Chondrocyte (in vitro differentiated cells): ENCODE results near the gene AP5S1. TPM values are rescaled to one million over a fixed set of nuclear protein-coding genes. Genes with fewer than 3 reads are reported as not detected.

Source experiments
- DNase-seq: peaks from one replicate; pipeline ENCODE4 v3.0.0; 2021; ENCODE audit warnings: mixed read lengths, low spot score
- H3K27ac Mint-ChIP-seq: one replicate; pipeline ENCODE4 v1.8.0; 2021; ENCODE audit warnings: mild to moderate bottlenecking, moderate library complexity, mixed read lengths; ENCODE audit not compliant: unreplicated experiment
- H3K27me3 Mint-ChIP-seq: 2 replicates; pipeline ENCODE4 v1.8.0; 2021; ENCODE audit warnings: low read depth, mixed read lengths
- H3K36me3 Mint-ChIP-seq: 2 replicates; pipeline ENCODE4 v1.8.0; 2021; ENCODE audit warnings: low read depth, mixed read lengths
- H3K4me1 Mint-ChIP-seq: 2 replicates; pipeline ENCODE4 v1.8.0; 2021; ENCODE audit warnings: low read depth, mild to moderate bottlenecking, mixed read lengths
- H3K4me3 Mint-ChIP-seq: one replicate; pipeline ENCODE4 v1.8.0; 2021; ENCODE audit warnings: mild to moderate bottlenecking, moderate library complexity, mixed read lengths; ENCODE audit not compliant: unreplicated experiment
- H3K9me3 Mint-ChIP-seq: 2 replicates; pipeline ENCODE4 v1.8.0; 2021; ENCODE audit warnings: low read depth, mixed read lengths
- CTCF ChIP-seq: fragments of 200-600 bp; sonication (generic); IDR thresholded peaks from 2 replicates; pipeline ENCODE4 v1.5.0; 2021; ENCODE audit warnings: antibody characterized with exemption, mild to moderate bottlenecking, moderate library complexity
- total RNA-seq: library from RNA; stranded (reverse); gene quantifications from 3 replicates; pipeline ENCODE4 v1.2.1, GENCODE V29; 2021

Gene AP5S1
- total RNA-seq, 1 donor from 2014 or later = 17.9 TPM

- Mint-ChIP-seq H3K36me3 (no peaks in the 10 kb centered on the region), H3K9me3 (no peaks in the 10 kb centered on the region), H3K4me3 (peak overlapping the region; percentile 69), H3K27ac (no peak overlapping the region), H3K27me3 (no peaks in the 10 kb centered on the region), H3K4me1 (peaks cover 31% of the 10 kb centered on the region)
- peak; percentile 39 for TF ChIP-seq CTCF
- DNase-seq = no peak
Measured at GRCh38 chr20:3777716-3778629, 42.4 kb upstream of the AP5S1 start.

GRCh38 chr20:3778976-3779375 lies 41.4 kb upstream of the AP5S1 start:
- no peak for TF ChIP-seq CTCF
- H3K4me3 Mint-ChIP-seq = no peak overlapping the region
- no peak for DNase-seq
- H3K4me1 Mint-ChIP-seq = peaks cover 39% of the 10 kb centered on the region
- H3K36me3 Mint-ChIP-seq = no peaks in the 10 kb centered on the region
- no peaks in the 10 kb centered on the region for H3K27me3 Mint-ChIP-seq
- H3K9me3 Mint-ChIP-seq = no peaks in the 10 kb centered on the region
- no peak overlapping the region for H3K27ac Mint-ChIP-seq

- peaks cover 54% of the 10 kb centered on the region for H3K4me1 Mint-ChIP-seq
- TF ChIP-seq CTCF = peak; percentile 80
- H3K27ac Mint-ChIP-seq = peak within 1 kb of the TSS; percentile 71
- H3K4me3 Mint-ChIP-seq = peak within 1 kb of the TSS; percentile 57
- no peak for DNase-seq
- no peaks in the 10 kb centered on the region for H3K9me3 Mint-ChIP-seq
- H3K36me3 Mint-ChIP-seq = no peaks in the 10 kb centered on the region
- no peaks in the 10 kb centered on the region for H3K27me3 Mint-ChIP-seq
Measured at GRCh38 chr20:3781153-3781910, 39.0 kb upstream of the AP5S1 start, which contains the start of gene SPEF1. Gene SPEF1 (minus strand): TSS chr20:3781448. CDS start chr20:3781287, 161 bp downstream.

GRCh38 chr20:3782597-3782996 lies 37.8 kb upstream of the AP5S1 start:
- H3K9me3 Mint-ChIP-seq = no peaks in the 10 kb centered on the region
- H3K4me3 Mint-ChIP-seq = no peak overlapping the region
- H3K27me3 Mint-ChIP-seq = no peaks in the 10 kb centered on the region
- DNase-seq = no peak
- no peak for TF ChIP-seq CTCF
- H3K27ac Mint-ChIP-seq = peak overlapping the region; percentile 36
- peaks cover 55% of the 10 kb centered on the region for H3K4me1 Mint-ChIP-seq
- H3K36me3 Mint-ChIP-seq = no peaks in the 10 kb centered on the region

- Mint-ChIP-seq H3K36me3 (no peaks in the 10 kb centered on the region), H3K9me3 (no peaks in the 10 kb centered on the region), H3K27ac (peak overlapping the region; percentile 59), H3K4me3 (no peak overlapping the region), H3K27me3 (no peaks in the 10 kb centered on the region), H3K4me1 (peaks cover 52% of the 10 kb centered on the region)
- DNase-seq = no peak
- TF ChIP-seq CTCF = no peak
Measured at GRCh38 chr20:3783068-3783489, 37.3 kb upstream of the AP5S1 start.
